Natural killer cell (primary cell): Measurements from ENCODE around the gene TANC1. TPM values are rescaled to one million over a fixed set of nuclear protein-coding genes. Genes with fewer than 3 reads are reported as not detected.

Experiments
- ATAC-seq, 3 donors: fragments of 150-1000 bp in 2 of 3; fragments of 200-7000 bp in 1 of 3; cut with Tn5 transposase; 1 replicate in 1 of 3; 2 replicates in 2 of 3; pipeline ENCODE4 v1.10.0; 2021; ENCODE audit warnings: mild to moderate bottlenecking in 2 of 3, moderate library complexity in 2 of 3
- DNase-seq, 2 donors: peaks; one replicate each; pipeline versions ENCODE4 v3.0.0 to v3.0.0-alpha.2; 2013 to 2021; ENCODE audit warnings: mixed read lengths in 1 of 2
- H3K27ac ChIP-seq: one replicate; pipeline ENCODE4 v1.5.1; 2013; ENCODE audit warnings: mild to moderate bottlenecking, low read length
- H3K27me3 ChIP-seq: one replicate; pipeline ENCODE4 v1.6.1; 2013; ENCODE audit warnings: low read length; ENCODE audit not compliant: control insufficient read depth, insufficient read depth
- H3K36me3 ChIP-seq: one replicate; pipeline ENCODE4 v1.6.1; 2013; ENCODE audit warnings: low read length; ENCODE audit not compliant: control insufficient read depth, insufficient read depth
- H3K4me1 ChIP-seq: one replicate; pipeline ENCODE4 v1.6.1; 2013; ENCODE audit warnings: low read length; ENCODE audit not compliant: control insufficient read depth, insufficient read depth
- H3K4me3 ChIP-seq: one replicate; pipeline ENCODE4 v1.5.1; 2013; ENCODE audit warnings: low read length
- H3K9me3 ChIP-seq: one replicate; pipeline ENCODE4 v1.6.1; 2013; ENCODE audit warnings: low read length; ENCODE audit not compliant: control insufficient read depth, insufficient read depth
- H3K27ac Mint-ChIP-seq, 2 donors: one replicate each; pipeline ENCODE4 v1.8.0; 2022; ENCODE audit warnings: mild to moderate bottlenecking in 2 of 2, mixed read lengths in 2 of 2, moderate library complexity in 1 of 2
- H3K27me3 Mint-ChIP-seq, 2 donors: one replicate each; pipeline ENCODE4 v1.8.0; 2022; ENCODE audit warnings: low read depth in 2 of 2, mixed read lengths in 2 of 2
- H3K36me3 Mint-ChIP-seq: one replicate; pipeline ENCODE4 v1.8.0; 2022; ENCODE audit warnings: mixed read lengths
- H3K4me1 Mint-ChIP-seq, 2 donors: one replicate each; pipeline ENCODE4 v1.8.0; 2022; ENCODE audit warnings: mixed read lengths in 2 of 2
- H3K4me3 Mint-ChIP-seq: one replicate; pipeline ENCODE4 v1.8.0; 2022; ENCODE audit warnings: mild to moderate bottlenecking, moderate library complexity, mixed read lengths
- H3K9me3 Mint-ChIP-seq, 2 donors: one replicate each; pipeline ENCODE4 v1.8.0; 2022; ENCODE audit warnings: mixed read lengths in 2 of 2
- WGBS: methylation state at CpG from one replicate; pipeline ENCODE4 v1.1.7; 2013; ENCODE audit warnings: missing lambda C conversion rate; ENCODE audit not compliant: insufficient coverage; 5-methylcytosine and 5-hydroxymethylcytosine counted together
- intact Hi-C: fragments of 100-400 bp; cut with micrococcal nuclease; formaldehyde crosslinking; loops from one replicate; pipeline ENCODE4 v1.14.2; 2022
- total RNA-seq, 4 donors: library from RNA; stranded (reverse); fragments of 120-200 nt in 1 of 4; gene quantifications; one replicate each; pipeline versions ENCODE4 v1.2.3 to v1.2.4, GENCODE V29; 2013 to 2022
- TF ChIP-seq, protein P1 (sequence below): fragments of 200-600 bp; IDR thresholded peaks from one replicate; pipeline ENCODE4 v1.8.0; 2022; ENCODE audit warnings: antibody characterized with exemption

Gene TANC1
- total RNA-seq, 3 donors from 2014 or later (not counting 1 experiment from before 2014, with no cell fraction given): 0.82 to 4.2 (median 1.1) TPM

- peak overlapping the region; percentile 49 for H3K4me3 Mint-ChIP-seq
- peak; percentile 53 to 68 (median 66) for ATAC-seq
- 32% methylated on average over 6 of the region's 6 CpGs for WGBS
Measured at GRCh38 chr2:159130302-159130701, 161.9 kb downstream of the TANC1 start.

GRCh38 chr2:159131267-159131913 is 162.9 kb downstream of the TANC1 start:
- H3K9me3 Mint-ChIP-seq: no peaks in the 10 kb centered on the region
- DNase-seq (no peak), ATAC-seq (no peak)
- peak overlapping the region in 1 of 2 donors; percentile 85 for H3K27ac Mint-ChIP-seq
- Histone ChIP-seq H3K27me3 (no peaks in the 10 kb centered on the region), H3K4me3 (no peak overlapping the region), H3K36me3 (no peaks in the 10 kb centered on the region), H3K27ac (no peak overlapping the region), H3K4me1 (peaks cover 39% of the 10 kb centered on the region), H3K9me3 (no peaks in the 10 kb centered on the region)
- intact Hi-C loops: loop anchor here (5.0 kb wide), 1 partner anchor 156 kb away; the partner anchor contains the start of gene WDSUB1
- WGBS: 89% methylated on average over 6 of the region's 7 CpGs
- TF ChIP-seq, protein P1, sequence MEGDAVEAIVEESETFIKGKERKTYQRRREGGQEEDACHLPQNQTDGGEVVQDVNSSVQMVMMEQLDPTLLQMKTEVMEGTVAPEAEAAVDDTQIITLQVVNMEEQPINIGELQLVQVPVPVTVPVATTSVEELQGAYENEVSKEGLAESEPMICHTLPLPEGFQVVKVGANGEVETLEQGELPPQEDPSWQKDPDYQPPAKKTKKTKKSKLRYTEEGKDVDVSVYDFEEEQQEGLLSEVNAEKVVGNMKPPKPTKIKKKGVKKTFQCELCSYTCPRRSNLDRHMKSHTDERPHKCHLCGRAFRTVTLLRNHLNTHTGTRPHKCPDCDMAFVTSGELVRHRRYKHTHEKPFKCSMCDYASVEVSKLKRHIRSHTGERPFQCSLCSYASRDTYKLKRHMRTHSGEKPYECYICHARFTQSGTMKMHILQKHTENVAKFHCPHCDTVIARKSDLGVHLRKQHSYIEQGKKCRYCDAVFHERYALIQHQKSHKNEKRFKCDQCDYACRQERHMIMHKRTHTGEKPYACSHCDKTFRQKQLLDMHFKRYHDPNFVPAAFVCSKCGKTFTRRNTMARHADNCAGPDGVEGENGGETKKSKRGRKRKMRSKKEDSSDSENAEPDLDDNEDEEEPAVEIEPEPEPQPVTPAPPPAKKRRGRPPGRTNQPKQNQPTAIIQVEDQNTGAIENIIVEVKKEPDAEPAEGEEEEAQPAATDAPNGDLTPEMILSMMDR: no peak
- H3K4me3 Mint-ChIP-seq: peak overlapping the region; percentile 73
- no peaks in the 10 kb centered on the region for H3K36me3 Mint-ChIP-seq
- H3K27me3 Mint-ChIP-seq: no peaks in the 10 kb centered on the region
- peaks cover 63 to 64% of the 10 kb centered on the region in 2 donors for H3K4me1 Mint-ChIP-seq

More at GRCh38 chr2:159130302-159130701, 161.9 kb downstream of the TANC1 start:
- Mint-ChIP-seq H3K27ac (peak overlapping the region; percentile 3 to 85), H3K4me1 (peaks cover 71 to 75% of the 10 kb centered on the region in 2 donors), H3K9me3 (no peaks in the 10 kb centered on the region), H3K27me3 (no peaks in the 10 kb centered on the region), H3K36me3 (no peaks in the 10 kb centered on the region)
- no peaks in the 10 kb centered on the region for H3K27me3 ChIP-seq
- TF ChIP-seq, protein P1: no peak
- intact Hi-C loops: loop anchor here (1.0 to 5.0 kb wide), 2 partner anchors 15 to 157 kb away; partner anchors contain the start of gene WDSUB1
- H3K36me3 ChIP-seq: no peaks in the 10 kb centered on the region
- no peak overlapping the region for H3K4me3 ChIP-seq
- no peak overlapping the region for H3K27ac ChIP-seq
- no peaks in the 10 kb centered on the region for H3K9me3 ChIP-seq
- H3K4me1 ChIP-seq: peaks cover 40% of the 10 kb centered on the region
- no peak for DNase-seq

GRCh38 chr2:159131914-159132281 is 163.5 kb downstream of the TANC1 start:
- Mint-ChIP-seq H3K4me1 (peaks cover 58 to 59% of the 10 kb centered on the region in 2 donors), H3K9me3 (no peaks in the 10 kb centered on the region), H3K4me3 (peak overlapping the region; percentile 73), H3K36me3 (no peaks in the 10 kb centered on the region), H3K27me3 (peaks cover 0 to 1% of the 10 kb centered on the region in 2 donors), H3K27ac (peak overlapping the region in 1 of 2 donors; percentile 85)
- H3K4me3 ChIP-seq: no peak overlapping the region
- DNase-seq (no peak), ATAC-seq (peak in 2 of 3 donors; percentile 28 to 49)
- TF ChIP-seq, protein P1: no peak
- intact Hi-C loops: loop anchor here (5.0 kb wide), 1 partner anchor 155 kb away; the partner anchor contains the start of gene WDSUB1
- no peaks in the 10 kb centered on the region for H3K9me3 ChIP-seq
- H3K36me3 ChIP-seq: no peaks in the 10 kb centered on the region
- WGBS: 37% methylated on average over 3 of the region's 4 CpGs
- no peak overlapping the region for H3K27ac ChIP-seq
- H3K27me3 ChIP-seq: no peaks in the 10 kb centered on the region
- H3K4me1 ChIP-seq: peaks cover 39% of the 10 kb centered on the region
